Measurements from ENCODE around the gene NXT1. TPM values are rescaled to one million over a fixed set of nuclear protein-coding genes. Genes with fewer than 3 reads are reported as not detected.
A peak's percentile ranks its signal among the peaks of the same experiment; 100 is the strongest.

NXT1 gene
- total and polyA plus RNA-seq, 10 donors, result 14.6 to 37.4 (median 26.5) TPM

- Histone ChIP-seq H3K9me3 (no peaks in the 10 kb centered on the region), H3K36me3 (peaks cover 0 to 28% (median 20%) of the 10 kb centered on the region in 6 donors), H3K4me1 (peaks cover 15 to 64% (median 36%) of the 10 kb centered on the region in 6 donors), H3K27ac (peak overlapping the region; percentile 89 to 99 (median 96)), H3K27me3 (replicated peaks in 1 of 7) (no peaks in the 10 kb centered on the region), H3K4me3 (peak overlapping the region; percentile 54 to 77 (median 59))
- peak; percentile 100 for DNase-seq
- TF ChIP-seq, protein P1, sequence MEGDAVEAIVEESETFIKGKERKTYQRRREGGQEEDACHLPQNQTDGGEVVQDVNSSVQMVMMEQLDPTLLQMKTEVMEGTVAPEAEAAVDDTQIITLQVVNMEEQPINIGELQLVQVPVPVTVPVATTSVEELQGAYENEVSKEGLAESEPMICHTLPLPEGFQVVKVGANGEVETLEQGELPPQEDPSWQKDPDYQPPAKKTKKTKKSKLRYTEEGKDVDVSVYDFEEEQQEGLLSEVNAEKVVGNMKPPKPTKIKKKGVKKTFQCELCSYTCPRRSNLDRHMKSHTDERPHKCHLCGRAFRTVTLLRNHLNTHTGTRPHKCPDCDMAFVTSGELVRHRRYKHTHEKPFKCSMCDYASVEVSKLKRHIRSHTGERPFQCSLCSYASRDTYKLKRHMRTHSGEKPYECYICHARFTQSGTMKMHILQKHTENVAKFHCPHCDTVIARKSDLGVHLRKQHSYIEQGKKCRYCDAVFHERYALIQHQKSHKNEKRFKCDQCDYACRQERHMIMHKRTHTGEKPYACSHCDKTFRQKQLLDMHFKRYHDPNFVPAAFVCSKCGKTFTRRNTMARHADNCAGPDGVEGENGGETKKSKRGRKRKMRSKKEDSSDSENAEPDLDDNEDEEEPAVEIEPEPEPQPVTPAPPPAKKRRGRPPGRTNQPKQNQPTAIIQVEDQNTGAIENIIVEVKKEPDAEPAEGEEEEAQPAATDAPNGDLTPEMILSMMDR (IDR thresholded peaks at IDR 0.05 in 8 of 11, conservative IDR thresholded peaks at IDR 0.05 in 3 of 11), result peak in 7 of 11 experiments; percentile 7 to 67 (median 54)
- TF ChIP-seq POLR2AphosphoS5 (IDR thresholded peaks at IDR 0.05) (peak; percentile 92 to 96 (median 96)), POLR2A (IDR thresholded peaks at IDR 0.05) (peak in 1 of 3 donors; percentile 52)
- intact Hi-C loops (cut with DNase I; ENCODE audit: low total_unique reads), result no loop called here
- WGBS, 5 donors, result 0 to 1% (median 0%) methylated on average over 47 to 71 of the region's 71 CpGs
Measured at GRCh38 chr20:23357767-23358562, 7.4 kb downstream of the NXT1 start.

DNA sequence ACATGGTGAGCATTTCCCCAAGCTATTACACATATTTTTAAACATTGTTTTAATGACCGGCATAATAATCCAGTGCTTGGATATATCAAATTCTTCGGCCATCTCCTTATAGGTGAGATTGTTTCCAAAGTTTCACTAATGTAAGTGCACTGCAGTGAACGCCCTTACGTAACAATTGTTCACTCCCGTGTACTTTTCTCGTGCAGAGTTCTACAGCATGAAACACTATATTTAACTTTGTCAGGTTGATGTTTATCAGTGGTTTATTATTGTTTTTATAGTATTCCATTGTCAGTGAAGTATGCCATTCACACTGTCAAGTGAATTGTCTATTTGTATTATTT, 7.9 kb downstream of the NXT1 start:
- peaks cover 0 to 28% (median 20%) of the 10 kb centered on the region in 6 donors for H3K36me3 ChIP-seq
- peaks cover 21 to 64% (median 41%) of the 10 kb centered on the region in 6 donors for H3K4me1 ChIP-seq
- WGBS, 5 donors, result 31 to 37% (median 34%) methylated on average over 6 of the region's 6 CpGs
- no peaks in the 10 kb centered on the region for H3K27me3 ChIP-seq (replicated peaks in 1 of 7)
- DNase-seq, result no peak
- intact Hi-C loops (cut with DNase I; ENCODE audit: low total_unique reads), result no loop called here
- H3K4me3 ChIP-seq, result peak overlapping the region in 7 of 8 donors; percentile 54 to 77 (median 59)
- TF ChIP-seq, protein P1 (IDR thresholded peaks at IDR 0.05 in 8 of 11, conservative IDR thresholded peaks at IDR 0.05 in 3 of 11), result no peak
- TF ChIP-seq POLR2AphosphoS5 (IDR thresholded peaks at IDR 0.05) (no peak), POLR2A (IDR thresholded peaks at IDR 0.05) (no peak)
- H3K9me3 ChIP-seq, result no peaks in the 10 kb centered on the region
- H3K27ac ChIP-seq, result peak overlapping the region; percentile 89 to 99 (median 96)

GRCh38 chr20:23358923-23359593, 8.5 kb downstream of the NXT1 start:
- H3K4me3 ChIP-seq, result peak overlapping the region in 3 of 8 donors; percentile 59 to 77 (median 68)

More at GRCh38 chr20:23358923-23359593, 8.5 kb downstream of the NXT1 start:
- 73 to 81% (median 78%) methylated on average over 7 of the region's 7 CpGs for WGBS, 5 donors
- peak overlapping the region; percentile 89 to 99 (median 96) for H3K27ac ChIP-seq
- H3K36me3 ChIP-seq, result peaks cover 0 to 23% (median 15%) of the 10 kb centered on the region in 6 donors
- DNase-seq, result no peak
- intact Hi-C loops (cut with DNase I; ENCODE audit: low total_unique reads), result no loop called here
- H3K9me3 ChIP-seq, result no peaks in the 10 kb centered on the region
- H3K4me1 ChIP-seq, result peaks cover 26 to 68% (median 44%) of the 10 kb centered on the region in 6 donors
- TF ChIP-seq POLR2A (IDR thresholded peaks at IDR 0.05) (no peak), POLR2AphosphoS5 (IDR thresholded peaks at IDR 0.05) (no peak)
- TF ChIP-seq, protein P1 (IDR thresholded peaks at IDR 0.05 in 8 of 11, conservative IDR thresholded peaks at IDR 0.05 in 3 of 11), result no peak
- H3K27me3 ChIP-seq (replicated peaks in 1 of 7), result no peaks in the 10 kb centered on the region
